Measurements from ENCODE around the gene CEP97. TPM values are rescaled to one million over a fixed set of nuclear protein-coding genes. Genes with fewer than 3 reads are reported as not detected.
A peak's percentile ranks its signal among the peaks of the same experiment; 100 is the strongest.

Gene CEP97
- total RNA-seq, 1 experiment from 2014 or later, result 20.6 TPM

DNA sequence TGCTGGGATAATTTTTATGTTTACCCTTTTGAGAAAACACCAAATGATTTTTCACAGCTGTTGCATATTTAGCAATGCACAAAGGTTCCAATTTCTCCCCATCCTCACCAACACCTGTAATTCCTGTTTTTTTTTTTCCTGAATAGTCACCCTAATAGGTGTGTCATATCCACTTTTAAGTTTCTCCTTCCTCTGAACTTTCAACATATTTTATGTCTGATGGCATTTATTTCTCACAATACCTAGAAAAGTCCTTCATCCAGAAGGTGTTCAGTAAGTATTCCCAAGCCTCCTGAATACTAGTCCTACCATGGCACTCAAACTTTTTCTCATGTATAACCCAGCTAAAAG lies 39.4 kb upstream of the CEP97 start:
- ChIA-PET CTCF (interaction anchor here (0.6 to 0.7 kb wide), 4 partner anchors 12 to 540 kb away, joined by 3 to 16 read pairs (median 8); no protein-coding TSS in a partner anchor), POLR2A (ENCODE audit: unreplicated experiment) (no interaction called here)
- Histone ChIP-seq H3K4me2 (peak overlapping the region; percentile 89), H3K79me2 (ENCODE audit: low read depth) (peaks cover 61% of the 10 kb centered on the region), H3K4me3 (peak overlapping the region; percentile 78), H3K36me3 (ENCODE audit: low read depth) (peaks cover 60% of the 10 kb centered on the region), H3K27me3 (ENCODE audit: insufficient read depth, low read depth) (no peaks in the 10 kb centered on the region), H3K27ac (peak overlapping the region; percentile 89), H3F3A (ENCODE audit: insufficient read depth, low read depth) (peaks cover 76% of the 10 kb centered on the region), H3K4me1 (replicated peaks; ENCODE audit: insufficient read depth) (peaks cover 42% of the 10 kb centered on the region), H3K9me2 (ENCODE audit: insufficient read depth) (no peaks in the 10 kb centered on the region), H4K20me1 (ENCODE audit: insufficient read depth) (peaks cover 58% of the 10 kb centered on the region), H3K9me3 (ENCODE audit: insufficient read depth, low read depth) (no peaks in the 10 kb centered on the region), H2AFZ (no peak overlapping the region)
- DNase-seq, result peak in 1 of 2 experiments; percentile 69
- intact Hi-C loops (cut with micrococcal nuclease; ENCODE audit: unreplicated experiment), result loop anchor here (10.0 kb wide), 2 partner anchors 650 to 1190 kb away; partner anchors contain the start of gene TMEM45A
- no TSS peak for BruUV-seq (replicated peaks)
- TF ChIP-seq EZH2 (IDR thresholded peaks at IDR 0.05; ENCODE audit: low read depth) (no peak), CTCF (conservative IDR thresholded peaks at IDR 0.05) (no peak)

DNA sequence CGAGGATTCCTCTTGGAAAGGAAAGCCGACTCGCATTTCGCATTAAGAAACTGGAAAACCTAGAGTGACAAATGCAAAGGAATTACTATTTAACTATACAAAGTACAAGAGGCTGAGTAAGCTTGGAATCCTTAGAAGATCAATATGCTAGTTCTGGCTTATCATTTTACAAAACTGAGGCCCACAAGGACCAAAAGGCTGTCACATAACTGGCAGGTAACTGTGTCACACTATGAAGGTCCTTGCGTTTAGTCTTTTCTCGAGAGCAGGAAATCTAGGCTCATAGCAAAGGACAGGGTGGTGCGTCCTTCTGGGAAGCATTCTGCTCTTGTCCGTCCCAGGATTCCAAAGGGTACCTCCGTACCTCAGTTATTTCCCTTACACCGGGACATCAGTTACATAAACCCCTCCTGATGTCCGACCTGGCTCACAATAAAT lies 38.5 kb upstream of the CEP97 start:
- H2AFZ ChIP-seq, result peak overlapping the region; percentile 82
- H3K27ac ChIP-seq, result peak overlapping the region; percentile 89
- no peaks in the 10 kb centered on the region for H3K9me3 ChIP-seq (ENCODE audit: insufficient read depth, low read depth)
- H3K27me3 ChIP-seq (ENCODE audit: insufficient read depth, low read depth), result no peaks in the 10 kb centered on the region
- no peak for TF ChIP-seq EZH2 (IDR thresholded peaks at IDR 0.05; ENCODE audit: low read depth)
- no peak for TF ChIP-seq CTCF (conservative IDR thresholded peaks at IDR 0.05)
- peaks cover 42% of the 10 kb centered on the region for H3K4me1 ChIP-seq (replicated peaks; ENCODE audit: insufficient read depth)
- peaks cover 55% of the 10 kb centered on the region for H3K79me2 ChIP-seq (ENCODE audit: low read depth)
- ChIA-PET POLR2A (ENCODE audit: unreplicated experiment) (interaction anchor here (0.6 to 0.8 kb wide), 3 partner anchors 10 to 159 kb away, joined by 3 to 8 read pairs (median 3); no protein-coding TSS in a partner anchor), CTCF (interaction anchor here (0.6 kb wide), 1 partner anchor 663 kb away, joined by 3 read pairs; no protein-coding TSS in a partner anchor)
- peak overlapping the region; percentile 89 for H3K4me2 ChIP-seq
- BruUV-seq (replicated peaks), result TSS peak; percentile 75
- DNase-seq, result no peak
- peak overlapping the region; percentile 78 for H3K4me3 ChIP-seq
- peaks cover 51% of the 10 kb centered on the region for H3K36me3 ChIP-seq (ENCODE audit: low read depth)
- H3K9me2 ChIP-seq (ENCODE audit: insufficient read depth), result no peaks in the 10 kb centered on the region
- peaks cover 67% of the 10 kb centered on the region for H3F3A ChIP-seq (ENCODE audit: insufficient read depth, low read depth)
- peaks cover 49% of the 10 kb centered on the region for H4K20me1 ChIP-seq (ENCODE audit: insufficient read depth)
- intact Hi-C loops (cut with micrococcal nuclease; ENCODE audit: unreplicated experiment), result loop anchor here (1.0 to 10.0 kb wide), 5 partner anchors 9 to 1191 kb away; partner anchors contain the start of genes CEP97, TMEM45A and ZBTB11

GRCh38 chr3:101687142-101687931 lies 37.1 kb upstream of the CEP97 start:
- Histone ChIP-seq H3K9me2 (ENCODE audit: insufficient read depth) (no peaks in the 10 kb centered on the region), H3K27me3 (ENCODE audit: insufficient read depth, low read depth) (no peaks in the 10 kb centered on the region), H3K9me3 (ENCODE audit: insufficient read depth, low read depth) (no peaks in the 10 kb centered on the region), H3K79me2 (ENCODE audit: low read depth) (peaks cover 42% of the 10 kb centered on the region), H3K4me1 (replicated peaks; ENCODE audit: insufficient read depth) (peaks cover 41% of the 10 kb centered on the region), H4K20me1 (ENCODE audit: insufficient read depth) (peaks cover 35% of the 10 kb centered on the region), H2AFZ (peak overlapping the region; percentile 84), H3K4me2 (peak overlapping the region; percentile 74), H3K27ac (peak overlapping the region; percentile 89), H3F3A (ENCODE audit: insufficient read depth, low read depth) (peaks cover 53% of the 10 kb centered on the region), H3K4me3 (peak overlapping the region; percentile 78), H3K36me3 (ENCODE audit: low read depth) (peaks cover 37% of the 10 kb centered on the region)
- intact Hi-C loops (cut with micrococcal nuclease; ENCODE audit: unreplicated experiment), result loop anchor here (2.0 to 10.0 kb wide), 4 partner anchors 15 to 1193 kb away; partner anchors contain the start of genes CEP97 and TMEM45A
- peak; percentile 32 to 47 for DNase-seq
- no peak for TF ChIP-seq CTCF (conservative IDR thresholded peaks at IDR 0.05)
- TF ChIP-seq EZH2 (IDR thresholded peaks at IDR 0.05; ENCODE audit: low read depth), result no peak
- BruUV-seq (replicated peaks), result TSS peak; percentile 87
- ChIA-PET CTCF (interaction anchor here (0.6 to 0.7 kb wide), 2 partner anchors 796 to 843 kb away, joined by 5 to 10 read pairs; no protein-coding TSS in a partner anchor), POLR2A (ENCODE audit: unreplicated experiment) (interaction anchor here (0.7 kb wide), 3 partner anchors 10 to 125 kb away, joined by 3 to 24 read pairs (median 6); partner anchors contain the start of gene ZBTB11)
